Stomach (tissue), 4 donors: ENCODE measurements around the gene LRFN2.

Experiments used
- CTCF ChIP-seq, 7 experiments: fragments of 450-650 bp in 4 of 7; fragments of 200-600 bp in 3 of 7; sonication (generic) in 3 of 7; IDR thresholded peaks; one replicate each; pipeline ENCODE4 v1.5.1; 2016 to 2019; ENCODE audit warnings: antibody characterized with exemption in 7 of 7, control low read depth in 2 of 7, mild to moderate bottlenecking in 1 of 7
- POLR2A ChIP-seq, 4 donors: fragments of 450-650 bp; IDR thresholded peaks; one replicate each; pipeline ENCODE4 v1.6.1; 2016; ENCODE audit warnings: antibody characterized with exemption in 4 of 4, control low read depth in 2 of 4, mild to moderate bottlenecking in 1 of 4, moderate library complexity in 1 of 4

GRCh38 chr6:40582892-40583291 is 4.3 kb downstream of the LRFN2 start:
- TF ChIP-seq CTCF (IDR thresholded peaks at IDR 0.05), result no peak
- no peak for TF ChIP-seq POLR2A (IDR thresholded peaks at IDR 0.05)
